GM12878 (cell line): Measurements from ENCODE around the gene SLCO2A1. TPM values are rescaled to one million over a fixed set of nuclear protein-coding genes. Genes with fewer than 3 reads are reported as not detected.

Experiments used
- ATAC-seq: fragments of 200-7000 bp; cut with Tn5 transposase; 3 replicates; pipeline ENCODE4 v1.9.1; 2020; ENCODE audit warnings: mild to moderate bottlenecking, moderate library complexity
- BruUV-seq: library from RNA; stranded (reverse); fragments of 400-500 nt; replicated peaks from 2 replicates; lab custom pipeline; 2021; lab: Mats Ljungman, UMichigan
- CTCF ChIA-PET: fragments of 300-600 bp; sonication (Branson Sonifier 250); formaldehyde crosslinking; extraction: SDS; loops from one replicate; lab custom pipeline; 2021; ENCODE audit warnings: inconsistent platforms; lab: Yijun Ruan, JAX
- POLR2A ChIA-PET: fragments of 350-600 bp; formaldehyde crosslinking; extraction: SDS; loops from one replicate; lab custom pipeline; 2021; ENCODE audit warnings: inconsistent platforms; lab: Charles Lee
- RAD21 ChIA-PET: fragments of 300-600 bp; sonication (Branson Sonifier 250); formaldehyde crosslinking; loops from one replicate; lab custom pipeline; 2023; ENCODE audit warnings: antibody characterized with exemption; ENCODE audit not compliant: unreplicated experiment; lab: Charles Lee
- SMC1A ChIA-PET: fragments of 300-600 bp; sonication (Branson Sonifier 250); formaldehyde crosslinking; loops from one replicate; lab custom pipeline; 2023; ENCODE audit not compliant: unreplicated experiment, uncharacterized antibody; lab: Charles Lee
- DNase-seq: peaks from one replicate; pipeline ENCODE4 v3.0.0-alpha.2; 2011; ENCODE audit warnings: low read depth, low spot score
- FAIRE-seq: peaks from 3 replicates; lab custom pipeline; 2011; peaks lifted over from hg19 to GRCh38; lab: Jason Lieb, UNC
- H2AFZ ChIP-seq: 2 replicates; pipeline ENCODE4 v1.6.0; 2011; ENCODE audit warnings: low read depth, low read length, control low read depth; ENCODE audit not compliant: control insufficient read depth
- H3K27ac ChIP-seq: 2 replicates; pipeline ENCODE4 v1.5.1; 2011; ENCODE audit warnings: control low read depth; ENCODE audit not compliant: control insufficient read depth, insufficient read depth
- H3K27me3 ChIP-seq, 2 experiments: replicated peaks in 1 of 2; 2 replicates each; pipeline versions ENCODE4 v1.6.0 to v1.6.1; 2011; ENCODE audit warnings: low read length in 1 of 2; ENCODE audit not compliant: control insufficient read depth in 2 of 2, insufficient read depth in 2 of 2
- H3K36me3 ChIP-seq, 2 experiments: 2 replicates each; pipeline ENCODE4 v1.5.1; 2011; ENCODE audit warnings: low read length in 1 of 2; ENCODE audit not compliant: control insufficient read depth in 2 of 2, insufficient read depth in 2 of 2
- H3K4me1 ChIP-seq: 2 replicates; pipeline ENCODE4 v1.6.1; 2011; ENCODE audit warnings: mild to moderate bottlenecking, low read length, moderate library complexity, mixed read lengths; ENCODE audit not compliant: control insufficient read depth, insufficient read depth
- H3K4me2 ChIP-seq: 2 replicates; pipeline ENCODE4 v1.6.0; 2011; ENCODE audit warnings: control low read depth; ENCODE audit not compliant: control insufficient read depth, insufficient read depth
- H3K4me3 ChIP-seq: fragments of 200-600 bp; sonication (generic); 2 replicates; pipeline ENCODE4 v1.5.1; 2016
- H3K79me2 ChIP-seq: 2 replicates; pipeline ENCODE4 v1.6.0; 2011; ENCODE audit warnings: low read length; ENCODE audit not compliant: control insufficient read depth, insufficient read depth
- H3K9ac ChIP-seq: 2 replicates; pipeline ENCODE4 v1.8.0; 2011; ENCODE audit warnings: low read length, control low read depth, mixed read lengths; ENCODE audit not compliant: control insufficient read depth, insufficient read depth
- H3K9me3 ChIP-seq: replicated peaks from 3 replicates; pipeline ENCODE4 v1.5.1; 2011; ENCODE audit warnings: mild to moderate bottlenecking, low read length; ENCODE audit not compliant: control insufficient read depth, insufficient read depth
- H4K20me1 ChIP-seq: 2 replicates; pipeline ENCODE4 v1.6.0; 2011; ENCODE audit not compliant: control insufficient read depth, insufficient read depth
- ASH2L ChIP-seq: fragments of 300-600, 200-600 bp; sonication (generic); IDR thresholded peaks from 2 replicates; pipeline ENCODE4 v1.6.1; 2017; ENCODE audit warnings: low read depth, mild to moderate bottlenecking, borderline replicate concordance
- BRCA1 ChIP-seq: IDR thresholded peaks from 2 replicates; pipeline ENCODE4 v1.6.1; 2011; ENCODE audit warnings: low read depth, low read length, improper control_type of control experiment
- POLR2AphosphoS2 ChIP-seq: IDR thresholded peaks from 2 replicates; pipeline ENCODE4 v1.6.1; 2011; ENCODE audit warnings: low read depth, mild to moderate bottlenecking, low read length, improper control_type of control experiment, moderate library complexity
- SP1 ChIP-seq: IDR thresholded peaks from one replicate; pipeline ENCODE4 v1.6.1; 2011; ENCODE audit warnings: low read depth, low read length
- TCF7 ChIP-seq: IDR thresholded peaks from 2 replicates; pipeline ENCODE4 v1.6.1; 2014; ENCODE audit warnings: antibody characterized with exemption, borderline replicate concordance
- ZNF592 ChIP-seq: fragments of 450-650 bp; IDR thresholded peaks from 2 replicates; pipeline ENCODE4 v1.6.1; 2017; ENCODE audit warnings: mild to moderate bottlenecking, moderate library complexity
- WGBS: methylation state at CpG from one replicate; pipeline ENCODE4 v1.1.6; 2016; ENCODE audit warnings: low lambda C conversion rate; ENCODE audit not compliant: insufficient replicate concordance, insufficient coverage; ENCODE audit errors: missing lambda C conversion rate; 5-methylcytosine and 5-hydroxymethylcytosine counted together
- in situ Hi-C: fragments of 300-500 bp; cut with MboI; formaldehyde crosslinking; loops from 9 replicates; pipeline ENCODE4 v1.14.3; 2018; ENCODE audit warnings: mixed read lengths
- intact Hi-C: fragments of 100-400 bp; cut with micrococcal nuclease; formaldehyde crosslinking; loops from one replicate; pipeline ENCODE4 v1.14.2; 2022; ENCODE audit not compliant: unreplicated experiment
- polyA plus RNA-seq, 11 experiments: library from polyadenylated mRNA; depleted of rRNA in 4 of 11; unstranded in 6 of 11; stranded (reverse) in 5 of 11; fragments of >200 nt; fragmentation: Nextera tagmentation in 4 of 11; fragmentation: Illumina TruSeq in 1 of 11; extraction: Ambion mirVana in 4 of 11; extraction: Trizol in 1 of 11; gene quantifications; 1 replicate in 1 of 11; 2 replicates in 10 of 11; pipeline versions ENCODE4 v1.2.1 to v1.2.3, GENCODE V29; 2011 to 2016; ENCODE audit warnings: inconsistent platforms in 2 of 11, missing spikeins in 2 of 11, low read depth in 1 of 11
- total RNA-seq, 4 experiments: library from RNA; depleted of rRNA in 3 of 4; stranded (reverse); fragments of >200 nt in 3 of 4; fragmentation: Illumina TruSeq in 1 of 4; extraction: Trizol in 1 of 4; gene quantifications; 2 replicates each; pipeline versions ENCODE4 v1.2.1 to v1.2.3, GENCODE V29; 2013 to 2021
- TF ChIP-seq, protein P1 (sequence below): fragments of 450-650 bp; IDR thresholded peaks from 2 replicates; pipeline ENCODE4 v1.6.1; 2018; ENCODE audit warnings: mild to moderate bottlenecking, low read depth, moderate library complexity; ENCODE audit not compliant: partially characterized antibody
- TF ChIP-seq, protein P2 (sequence below): fragments of 450-650 bp; IDR thresholded peaks from 2 replicates; pipeline ENCODE4 v1.6.1; 2017; ENCODE audit warnings: mild to moderate bottlenecking, moderate library complexity

The SLCO2A1 gene
- total and polyA plus RNA-seq, 10 of the 15 experiments (the other 5 are each of a cell fraction or from before 2014, with no cell fraction given), result 0.05 TPM; not detected in 9

DNA sequence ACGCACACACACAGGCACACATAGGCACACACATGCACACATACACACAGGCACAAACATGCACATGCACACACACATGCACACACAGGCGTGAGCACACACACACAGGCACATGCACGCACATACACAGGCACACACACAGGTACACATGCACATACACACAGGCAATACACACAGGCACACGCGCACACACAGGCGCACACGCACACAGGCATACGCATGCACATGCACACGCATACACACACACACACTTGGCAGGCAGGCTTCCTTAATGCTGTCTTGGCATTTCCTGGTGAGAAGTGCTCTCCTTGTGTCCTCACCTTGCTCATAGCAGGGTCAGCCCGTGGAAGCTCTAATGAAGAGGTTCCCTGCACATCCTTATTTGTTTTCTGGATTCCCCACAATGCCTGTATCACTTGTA, 8.4 kb upstream of the SLCO2A1 start (continued):
- no peak for TF ChIP-seq TCF7
- TF ChIP-seq, protein P1, sequence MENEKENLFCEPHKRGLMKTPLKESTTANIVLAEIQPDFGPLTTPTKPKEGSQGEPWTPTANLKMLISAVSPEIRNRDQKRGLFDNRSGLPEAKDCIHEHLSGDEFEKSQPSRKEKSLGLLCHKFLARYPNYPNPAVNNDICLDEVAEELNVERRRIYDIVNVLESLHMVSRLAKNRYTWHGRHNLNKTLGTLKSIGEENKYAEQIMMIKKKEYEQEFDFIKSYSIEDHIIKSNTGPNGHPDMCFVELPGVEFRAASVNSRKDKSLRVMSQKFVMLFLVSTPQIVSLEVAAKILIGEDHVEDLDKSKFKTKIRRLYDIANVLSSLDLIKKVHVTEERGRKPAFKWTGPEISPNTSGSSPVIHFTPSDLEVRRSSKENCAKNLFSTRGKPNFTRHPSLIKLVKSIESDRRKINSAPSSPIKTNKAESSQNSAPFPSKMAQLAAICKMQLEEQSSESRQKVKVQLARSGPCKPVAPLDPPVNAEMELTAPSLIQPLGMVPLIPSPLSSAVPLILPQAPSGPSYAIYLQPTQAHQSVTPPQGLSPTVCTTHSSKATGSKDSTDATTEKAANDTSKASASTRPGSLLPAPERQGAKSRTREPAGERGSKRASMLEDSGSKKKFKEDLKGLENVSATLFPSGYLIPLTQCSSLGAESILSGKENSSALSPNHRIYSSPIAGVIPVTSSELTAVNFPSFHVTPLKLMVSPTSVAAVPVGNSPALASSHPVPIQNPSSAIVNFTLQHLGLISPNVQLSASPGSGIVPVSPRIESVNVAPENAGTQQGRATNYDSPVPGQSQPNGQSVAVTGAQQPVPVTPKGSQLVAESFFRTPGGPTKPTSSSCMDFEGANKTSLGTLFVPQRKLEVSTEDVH, result no peak
- TF ChIP-seq POLR2AphosphoS2, result no peak
- TF ChIP-seq SP1, result no peak

DNA sequence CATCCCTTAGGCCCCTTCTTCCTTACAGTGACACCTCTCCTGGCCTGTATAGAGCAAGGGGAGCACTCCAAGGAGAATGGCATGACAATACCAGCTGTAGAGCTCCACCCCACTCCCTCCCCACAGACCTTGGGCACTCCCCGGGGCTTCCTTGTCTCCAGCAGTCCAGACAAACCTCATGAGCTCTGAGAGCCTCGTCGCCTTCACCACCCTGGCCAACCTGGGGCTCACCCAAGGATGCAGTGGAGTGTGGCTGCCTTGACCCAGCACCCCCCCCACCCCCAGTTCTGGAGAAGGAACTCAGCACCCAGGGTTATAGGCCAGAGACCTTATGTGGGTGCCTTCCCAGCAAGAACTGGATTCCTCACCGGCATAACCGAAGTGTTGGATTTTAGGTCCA, 7.4 kb upstream of the SLCO2A1 start:
- BruUV-seq, result no TSS peak
- Histone ChIP-seq H3K79me2 (no peaks in the 10 kb centered on the region), H4K20me1 (no peaks in the 10 kb centered on the region), H3K4me1 (no peaks in the 10 kb centered on the region), H3K27me3 (peaks cover 0 to 2% of the 10 kb centered on the region in 2 experiments; a peak in 2 of 4 replicates), H3K27ac (no peak overlapping the region), H3K4me2 (no peak overlapping the region), H3K4me3 (no peak overlapping the region), H2AFZ (no peak overlapping the region), H3K9me3 (no peaks in the 10 kb centered on the region), H3K9ac (no peak overlapping the region), H3K36me3 (no peaks in the 10 kb centered on the region)
- CTCF ChIA-PET, result no interaction called here
- SMC1A ChIA-PET, result no interaction called here
- in situ Hi-C loops, result no loop called here
- ATAC-seq (no peak), DNase-seq (no peak), FAIRE-seq (no peak)
- intact Hi-C loops, result no loop called here
- WGBS, result 25% methylated on average over 5 of the region's 5 CpGs
- RAD21 ChIA-PET, result no interaction called here
- TF ChIP-seq, protein P2, sequence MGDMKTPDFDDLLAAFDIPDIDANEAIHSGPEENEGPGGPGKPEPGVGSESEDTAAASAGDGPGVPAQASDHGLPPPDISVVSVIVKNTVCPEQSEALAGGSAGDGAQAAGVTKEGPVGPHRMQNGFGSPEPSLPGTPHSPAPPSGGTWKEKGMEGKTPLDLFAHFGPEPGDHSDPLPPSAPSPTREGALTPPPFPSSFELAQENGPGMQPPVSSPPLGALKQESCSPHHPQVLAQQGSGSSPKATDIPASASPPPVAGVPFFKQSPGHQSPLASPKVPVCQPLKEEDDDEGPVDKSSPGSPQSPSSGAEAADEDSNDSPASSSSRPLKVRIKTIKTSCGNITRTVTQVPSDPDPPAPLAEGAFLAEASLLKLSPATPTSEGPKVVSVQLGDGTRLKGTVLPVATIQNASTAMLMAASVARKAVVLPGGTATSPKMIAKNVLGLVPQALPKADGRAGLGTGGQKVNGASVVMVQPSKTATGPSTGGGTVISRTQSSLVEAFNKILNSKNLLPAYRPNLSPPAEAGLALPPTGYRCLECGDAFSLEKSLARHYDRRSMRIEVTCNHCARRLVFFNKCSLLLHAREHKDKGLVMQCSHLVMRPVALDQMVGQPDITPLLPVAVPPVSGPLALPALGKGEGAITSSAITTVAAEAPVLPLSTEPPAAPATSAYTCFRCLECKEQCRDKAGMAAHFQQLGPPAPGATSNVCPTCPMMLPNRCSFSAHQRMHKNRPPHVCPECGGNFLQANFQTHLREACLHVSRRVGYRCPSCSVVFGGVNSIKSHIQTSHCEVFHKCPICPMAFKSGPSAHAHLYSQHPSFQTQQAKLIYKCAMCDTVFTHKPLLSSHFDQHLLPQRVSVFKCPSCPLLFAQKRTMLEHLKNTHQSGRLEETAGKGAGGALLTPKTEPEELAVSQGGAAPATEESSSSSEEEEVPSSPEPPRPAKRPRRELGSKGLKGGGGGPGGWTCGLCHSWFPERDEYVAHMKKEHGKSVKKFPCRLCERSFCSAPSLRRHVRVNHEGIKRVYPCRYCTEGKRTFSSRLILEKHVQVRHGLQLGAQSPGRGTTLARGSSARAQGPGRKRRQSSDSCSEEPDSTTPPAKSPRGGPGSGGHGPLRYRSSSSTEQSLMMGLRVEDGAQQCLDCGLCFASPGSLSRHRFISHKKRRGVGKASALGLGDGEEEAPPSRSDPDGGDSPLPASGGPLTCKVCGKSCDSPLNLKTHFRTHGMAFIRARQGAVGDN, result no peak
- TF ChIP-seq BRCA1 (no peak), ASH2L (no peak), ZNF592 (no peak)
- TF ChIP-seq, protein P1, result no peak
- POLR2A ChIA-PET, result no interaction called here
